ENCODE measurements around the gene DKKL1.
A peak's percentile ranks its signal among the peaks of the same experiment; 100 is the strongest.
"Not testable (repeated sequence)": the region's sequence is repeated elsewhere in the genome, so short reads cannot be mapped to it uniquely, and the experiment has no call there.

The DKKL1 gene

GRCh38 chr19:49363268-49364082, at the start of gene DKKL1:
TSS of gene DKKL1 (plus strand) at chr19:49363877. CDS start at chr19:49363999, 122 bp downstream.
- DNase-seq (ENCODE audit: low read depth, low spot score), result peak; percentile 98

GRCh38 chr19:49315111-49315510, 48.6 kb upstream of the DKKL1 start:
- no peak for DNase-seq (ENCODE audit: low read depth, low spot score)

- no peak for DNase-seq (ENCODE audit: low read depth, low spot score)
Measured at GRCh38 chr19:49316284-49316683, 47.4 kb upstream of the DKKL1 start.

- no peak for DNase-seq (ENCODE audit: low read depth, low spot score)
Measured at GRCh38 chr19:49318296-49318695, 45.4 kb upstream of the DKKL1 start.

- no peak for DNase-seq (ENCODE audit: low read depth, low spot score)
Measured at GRCh38 chr19:49324801-49325576, 38.7 kb upstream of the DKKL1 start, which contains the start of gene SLC6A16. TSS of gene SLC6A16 (minus strand) at chr19:49325191. CDS start at chr19:49311347, 13,844 bp downstream.

GRCh38 chr19:49325756-49326155, 37.9 kb upstream of the DKKL1 start:
- DNase-seq (ENCODE audit: low read depth, low spot score), result not testable (repeated sequence)

GRCh38 chr19:49326165-49326704, 37.4 kb upstream of the DKKL1 start:
- DNase-seq (ENCODE audit: low read depth, low spot score), result no peak

GRCh38 chr19:49327878-49328544, 35.7 kb upstream of the DKKL1 start:
- no peak for DNase-seq (ENCODE audit: low read depth, low spot score)

- DNase-seq (ENCODE audit: low read depth, low spot score), result no peak
Measured at GRCh38 chr19:49328741-49329140, 34.9 kb upstream of the DKKL1 start.

- DNase-seq (ENCODE audit: low read depth, low spot score), result not testable (repeated sequence)
Measured at GRCh38 chr19:49331187-49331586, 32.5 kb upstream of the DKKL1 start.

- no peak for DNase-seq (ENCODE audit: low read depth, low spot score)
Measured at GRCh38 chr19:49331616-49332055, 32.0 kb upstream of the DKKL1 start.

- not testable (repeated sequence) for DNase-seq (ENCODE audit: low read depth, low spot score)
Measured at GRCh38 chr19:49332691-49333417, 30.8 kb upstream of the DKKL1 start.

GRCh38 chr19:49333418-49333805, 30.3 kb upstream of the DKKL1 start:
- no peak for DNase-seq (ENCODE audit: low read depth, low spot score)

- no peak for DNase-seq (ENCODE audit: low read depth, low spot score)
Measured at GRCh38 chr19:49333811-49334288, 29.8 kb upstream of the DKKL1 start.

- DNase-seq (ENCODE audit: low read depth, low spot score), result no peak
Measured at GRCh38 chr19:49335071-49335783, 28.4 kb upstream of the DKKL1 start, which contains the start of gene CD37. TSS of gene CD37 (plus strand) at chr19:49335406. CDS start at chr19:49335541, 135 bp downstream.

- no peak for DNase-seq (ENCODE audit: low read depth, low spot score)
Measured at GRCh38 chr19:49335784-49336481, 27.7 kb upstream of the DKKL1 start.

GRCh38 chr19:49336482-49337266, 27.0 kb upstream of the DKKL1 start:
- DNase-seq (ENCODE audit: low read depth, low spot score), result no peak

- no peak for DNase-seq (ENCODE audit: low read depth, low spot score)
Measured at GRCh38 chr19:49337267-49338022, 26.2 kb upstream of the DKKL1 start.
